Measurements from ENCODE around the gene ELMO1.

Gene ELMO1

DNA sequence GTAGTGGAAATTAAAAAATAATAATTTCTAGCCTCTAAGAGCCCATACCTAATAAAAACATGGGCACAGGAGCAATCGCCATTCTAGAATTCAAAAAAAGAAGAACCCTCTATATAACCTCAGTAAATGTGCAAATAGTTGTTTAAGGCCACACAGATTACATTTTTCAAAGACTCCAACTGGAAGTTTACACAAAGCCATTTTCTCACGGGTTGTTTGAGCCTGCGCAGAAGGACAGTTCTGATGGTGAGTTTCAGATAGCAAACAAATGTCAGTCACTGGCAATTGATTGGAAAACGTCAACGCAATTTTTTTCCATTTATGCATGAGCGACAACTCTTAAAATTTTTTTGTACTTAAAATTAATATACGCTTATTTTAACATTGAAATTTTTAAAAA, 23.0 kb upstream of the ELMO1 start:
- no peak for DNase-seq (ENCODE audit: low spot score)

DNA sequence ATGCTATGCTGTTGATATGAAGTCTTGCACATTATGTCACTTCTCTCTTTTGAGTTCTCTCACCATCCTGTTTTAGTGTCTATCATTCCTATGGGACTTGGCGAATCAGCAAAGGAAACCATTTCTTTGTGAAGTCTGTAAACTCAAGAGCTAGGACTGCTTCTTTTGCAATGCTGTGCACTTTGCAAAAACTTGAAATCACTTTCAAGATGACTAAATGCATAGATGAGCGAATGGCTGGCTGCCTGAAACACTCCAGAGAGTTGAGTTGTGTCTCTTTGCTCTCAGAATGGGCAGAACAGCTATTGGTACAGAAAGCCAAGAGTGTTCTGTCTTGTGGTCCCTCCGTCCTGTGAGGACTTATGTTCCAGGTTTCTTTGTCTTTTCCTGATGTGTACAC, 18.3 kb upstream of the ELMO1 start:
- DNase-seq (ENCODE audit: low spot score), result no peak

DNA sequence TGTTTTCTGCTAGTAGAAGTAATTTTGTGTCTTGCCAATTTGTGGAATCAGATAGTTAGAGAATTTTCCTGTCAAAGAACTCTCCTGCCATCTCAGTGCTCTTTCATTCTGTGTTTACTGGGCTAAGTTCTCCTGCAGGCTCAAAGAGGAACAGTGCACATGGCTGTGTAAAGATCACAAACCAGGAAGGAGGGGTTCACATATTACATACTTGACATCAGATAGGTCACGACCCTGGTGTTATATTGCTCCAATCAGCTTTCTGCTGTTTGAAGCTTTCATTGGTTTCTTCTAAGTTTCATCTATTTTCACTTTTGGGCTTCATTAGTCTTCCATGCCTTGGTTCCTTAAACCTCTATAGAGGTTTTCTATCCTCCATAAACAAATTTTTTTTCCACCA, 13.5 kb upstream of the ELMO1 start:
- no peak for DNase-seq (ENCODE audit: low spot score)

DNA sequence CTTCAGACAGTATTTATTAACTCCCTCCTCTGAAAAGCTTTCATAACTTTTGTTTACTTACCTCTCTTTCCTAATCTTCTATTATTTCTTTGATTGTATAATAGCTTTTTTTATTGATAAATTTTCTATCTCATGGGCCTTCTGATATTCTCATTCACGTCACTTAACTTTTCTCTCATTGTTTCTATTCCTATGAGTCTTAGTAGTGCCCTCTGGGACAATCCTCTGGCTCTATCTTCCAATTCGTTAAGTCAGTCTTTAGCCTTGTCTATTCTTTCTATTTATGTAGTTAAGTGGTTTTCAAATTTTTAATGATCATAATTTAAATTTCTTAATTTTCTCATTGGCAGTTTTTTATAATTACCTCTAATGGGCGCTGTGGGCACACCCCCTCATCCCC, 6.4 kb upstream of the ELMO1 start:
- DNase-seq (ENCODE audit: low spot score), result no peak

DNA sequence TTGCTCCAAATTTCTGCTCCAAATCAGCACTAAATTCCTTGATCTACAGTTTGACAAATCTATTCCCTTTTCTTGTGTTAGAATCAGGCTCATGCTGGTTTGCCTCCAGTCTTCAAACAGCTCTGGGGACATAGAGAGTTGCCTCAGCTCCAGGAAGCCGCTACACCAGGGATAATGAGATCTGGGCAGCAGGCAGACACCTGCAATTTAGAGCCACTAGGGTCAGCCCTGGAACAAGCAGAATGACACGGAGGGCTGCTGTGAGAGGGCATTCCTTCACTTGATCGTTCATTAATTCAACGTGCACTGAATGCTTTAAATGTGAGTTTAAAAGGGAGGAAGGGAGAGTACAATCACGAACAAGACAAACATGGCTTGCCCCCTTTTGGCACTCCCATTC, 3.7 kb upstream of the ELMO1 start:
- DNase-seq (ENCODE audit: low spot score), result no peak

DNA sequence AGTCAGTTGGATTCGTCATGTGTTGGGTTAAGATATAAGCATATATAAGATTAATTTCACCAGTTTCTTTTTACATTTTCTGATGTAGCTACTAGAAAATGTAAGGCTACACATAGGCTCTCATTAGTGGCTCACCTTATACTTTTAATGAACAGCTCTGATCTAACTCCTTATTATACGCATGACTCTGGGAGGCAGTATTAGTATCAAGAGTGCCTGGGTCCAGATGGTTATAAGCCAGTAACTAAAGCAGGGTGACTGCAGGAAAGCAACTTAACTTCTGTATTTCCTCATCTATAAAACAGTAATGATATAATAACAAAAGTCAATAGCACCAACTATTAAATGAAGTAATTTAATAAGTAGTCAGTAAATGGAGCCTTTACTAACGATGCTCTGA, 1.4 kb upstream of the ELMO1 start:
- no peak for DNase-seq (ENCODE audit: low spot score)

DNA sequence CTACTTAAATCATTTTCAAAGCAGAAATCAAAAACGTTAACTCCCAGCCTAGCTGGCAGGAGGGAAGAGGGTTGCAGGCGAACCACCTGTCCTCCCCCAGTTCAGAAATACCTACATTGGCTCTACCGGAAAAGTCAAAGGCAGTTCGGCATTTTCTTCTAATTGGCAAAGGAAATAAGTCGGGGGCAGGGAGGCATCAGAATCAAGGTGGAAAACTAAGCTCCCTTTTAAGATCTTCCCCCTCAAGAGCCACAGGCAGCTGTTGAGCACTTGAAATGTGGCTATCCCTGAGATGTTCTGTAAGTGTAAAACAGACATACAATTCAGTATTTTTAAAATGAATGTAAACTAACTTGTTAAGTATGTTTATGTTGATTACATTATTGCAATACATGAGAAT, 957 bp upstream of the ELMO1 start:
- no peak for DNase-seq (ENCODE audit: low spot score)

DNA sequence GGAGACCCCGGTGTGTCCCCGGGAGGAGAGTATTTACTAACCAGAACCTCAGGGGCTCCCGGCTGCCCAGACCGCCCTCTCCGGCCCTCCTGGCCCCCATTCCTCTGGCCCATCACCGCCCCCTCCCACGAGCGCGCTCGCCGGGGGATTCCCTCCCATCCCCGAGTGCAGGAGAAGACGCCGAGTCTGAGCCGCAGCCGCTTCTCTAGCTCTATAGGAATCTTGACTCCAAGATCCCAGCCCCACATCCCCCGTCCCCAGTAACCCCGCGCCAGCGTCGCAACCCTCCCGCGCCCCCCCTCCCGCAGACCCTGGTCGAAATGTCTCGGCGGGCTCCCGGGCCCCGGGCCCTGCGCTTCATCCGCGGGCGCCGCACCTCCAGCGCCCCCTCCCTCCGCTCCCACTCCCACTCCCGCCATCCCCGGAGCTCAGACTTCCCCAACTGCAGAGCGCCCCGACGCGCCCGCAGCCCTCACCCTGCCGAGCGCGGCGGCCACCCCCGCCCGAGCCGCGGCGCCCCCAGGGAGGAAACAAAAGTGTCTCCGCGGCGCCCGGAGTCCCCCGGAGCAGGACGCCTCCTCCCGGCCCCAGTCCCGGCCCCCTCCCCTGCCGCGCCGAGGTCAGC, 541 bp downstream of the ELMO1 start:
- DNase-seq (ENCODE audit: low spot score), result no peak

DNA sequence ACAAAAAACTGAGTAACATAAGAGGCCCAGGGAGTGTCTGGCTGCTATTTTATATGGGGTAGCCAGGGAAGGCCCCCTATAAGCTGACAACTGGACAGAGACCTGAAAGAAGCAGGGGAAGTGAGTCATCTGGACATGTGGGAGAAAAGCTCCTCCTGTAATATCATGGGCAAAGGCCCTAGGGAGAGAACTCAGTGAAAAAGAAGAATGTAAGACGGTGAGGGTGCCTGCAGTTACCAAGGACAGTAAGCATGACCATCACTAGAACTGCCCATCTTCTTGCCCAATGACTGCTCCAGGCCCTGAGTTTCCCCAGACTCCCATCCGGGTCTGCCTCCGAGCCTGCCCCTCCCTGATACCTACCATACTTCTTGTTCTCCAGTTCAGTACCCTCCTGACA, 2.3 kb downstream of the ELMO1 start:
- no peak for DNase-seq (ENCODE audit: low spot score)

DNA sequence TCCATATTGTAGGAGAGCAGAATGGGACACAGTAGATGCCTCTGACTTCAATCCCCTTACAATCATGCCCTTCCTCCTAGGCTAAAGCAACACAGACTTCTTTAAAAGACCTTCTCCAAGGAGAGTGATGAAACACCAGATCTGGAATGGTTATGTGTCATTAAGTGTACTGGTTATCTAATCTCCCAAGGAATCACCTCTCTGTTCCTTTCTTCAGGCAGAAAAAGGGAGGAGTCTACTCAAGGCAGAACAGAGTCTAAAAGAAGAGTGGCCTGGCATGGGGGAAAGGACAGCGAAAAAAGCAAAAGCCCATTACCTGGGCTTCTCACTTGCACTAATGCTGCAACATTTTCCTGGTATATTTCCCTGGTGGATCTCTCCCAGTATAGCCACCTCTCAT, 2.9 kb downstream of the ELMO1 start:
- no peak for DNase-seq (ENCODE audit: low spot score)

DNA sequence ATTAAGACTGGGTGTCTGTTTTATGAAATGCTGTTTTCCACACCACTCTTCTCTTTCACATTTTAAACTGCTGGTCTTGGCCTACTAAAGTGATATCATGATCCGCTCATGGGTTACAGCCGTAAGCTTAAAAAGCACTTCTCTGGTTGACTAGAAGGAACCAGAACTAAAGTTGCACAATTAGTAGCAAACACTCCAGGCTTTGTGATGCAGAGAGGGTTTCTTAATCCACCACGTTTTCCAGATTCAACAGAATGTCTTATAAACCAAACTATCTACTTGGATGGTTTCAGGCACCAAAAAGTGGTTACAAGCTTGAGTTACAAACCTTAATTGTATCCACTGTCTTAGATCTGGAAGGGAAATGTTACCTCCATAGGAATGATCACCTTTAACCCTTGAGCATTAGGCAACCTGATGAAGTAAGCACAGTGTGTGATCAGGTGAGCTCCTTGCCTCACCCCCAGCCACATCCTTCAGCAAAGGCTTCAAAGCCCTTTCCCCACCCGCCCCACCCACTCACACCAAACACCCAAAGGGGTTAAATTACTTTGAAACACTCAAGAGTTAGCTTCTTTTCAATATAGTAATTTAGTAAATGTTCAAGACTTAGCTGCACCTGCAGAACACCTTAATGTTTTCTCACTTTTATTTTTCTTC, 3.5 kb downstream of the ELMO1 start:
- no peak for DNase-seq (ENCODE audit: low spot score)

DNA sequence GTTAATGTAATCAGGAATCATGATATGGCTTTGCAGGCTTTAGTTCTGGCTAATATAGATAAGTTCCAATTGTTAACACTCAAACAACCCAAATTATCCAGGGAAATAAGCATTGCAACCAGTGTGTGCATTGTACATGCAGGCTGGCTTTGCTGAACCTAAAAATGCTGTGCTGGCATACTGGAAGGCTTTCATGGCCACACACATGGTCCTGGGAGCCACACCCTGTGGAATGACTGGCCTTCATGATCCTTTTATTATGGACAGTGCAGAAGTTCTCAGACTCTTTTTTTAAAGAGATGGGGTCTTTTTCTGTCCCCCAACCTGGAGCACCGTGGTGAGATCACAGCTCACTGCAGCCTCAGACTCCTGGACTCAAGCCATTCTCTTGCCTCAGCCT, 5.0 kb downstream of the ELMO1 start:
- DNase-seq (ENCODE audit: low spot score), result no peak

DNA sequence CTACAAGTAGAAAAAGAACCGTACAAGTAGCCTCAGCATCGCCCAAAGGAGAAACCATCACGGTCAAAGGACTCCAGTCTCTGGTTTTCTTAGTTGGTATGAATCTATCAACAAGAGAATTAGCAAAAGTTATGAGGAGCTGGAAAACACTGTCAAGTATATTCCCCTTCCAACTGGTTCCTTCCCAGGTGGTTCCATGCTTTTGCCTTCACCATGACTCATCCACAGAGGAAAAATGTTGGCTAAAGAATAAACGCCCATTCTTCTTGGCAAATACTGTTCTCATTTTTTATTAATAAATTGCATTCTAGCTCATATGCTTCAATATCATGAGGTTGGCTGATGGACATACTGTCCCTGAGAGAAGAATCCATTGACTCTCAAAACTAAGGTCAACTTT, 6.4 kb downstream of the ELMO1 start:
- no peak for DNase-seq (ENCODE audit: low spot score)

DNA sequence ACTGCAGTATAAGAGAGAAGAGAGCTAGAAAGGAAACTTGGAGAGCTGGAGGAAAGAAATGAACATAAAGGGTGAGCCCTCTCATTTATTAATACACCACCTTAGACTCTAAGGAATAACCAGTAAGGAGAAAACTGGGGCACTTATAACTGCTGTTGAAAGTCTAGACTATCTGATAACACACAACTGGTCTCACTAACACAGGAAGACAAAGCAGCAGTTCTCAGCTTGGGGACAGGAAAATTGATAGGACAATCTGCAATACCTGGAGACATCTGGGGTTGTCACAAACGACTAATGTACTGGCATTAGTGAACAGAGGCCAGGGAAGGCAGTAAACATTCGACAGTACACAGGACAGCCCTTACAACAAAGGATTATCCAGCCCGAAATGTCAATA, 6.8 kb downstream of the ELMO1 start:
- DNase-seq (ENCODE audit: low spot score), result no peak

DNA sequence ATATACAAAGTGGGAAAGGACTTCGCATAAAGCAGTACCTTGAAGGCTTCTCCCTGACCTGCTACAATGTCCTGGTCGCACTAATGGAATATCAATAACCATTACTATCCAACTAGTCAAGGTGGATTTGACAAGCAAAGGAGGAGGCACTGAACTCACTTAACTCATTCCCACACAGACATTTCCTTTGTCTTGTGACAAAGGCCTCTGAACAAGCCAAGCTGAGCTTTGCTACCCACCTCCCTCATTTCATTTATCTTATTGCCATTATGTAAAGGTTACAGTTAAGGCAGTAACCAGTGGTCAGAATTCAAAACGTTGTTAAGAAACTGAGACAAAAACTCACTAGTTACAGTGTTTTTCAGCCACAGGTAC, 7.3 kb downstream of the ELMO1 start:
- DNase-seq (ENCODE audit: low spot score), result no peak

DNA sequence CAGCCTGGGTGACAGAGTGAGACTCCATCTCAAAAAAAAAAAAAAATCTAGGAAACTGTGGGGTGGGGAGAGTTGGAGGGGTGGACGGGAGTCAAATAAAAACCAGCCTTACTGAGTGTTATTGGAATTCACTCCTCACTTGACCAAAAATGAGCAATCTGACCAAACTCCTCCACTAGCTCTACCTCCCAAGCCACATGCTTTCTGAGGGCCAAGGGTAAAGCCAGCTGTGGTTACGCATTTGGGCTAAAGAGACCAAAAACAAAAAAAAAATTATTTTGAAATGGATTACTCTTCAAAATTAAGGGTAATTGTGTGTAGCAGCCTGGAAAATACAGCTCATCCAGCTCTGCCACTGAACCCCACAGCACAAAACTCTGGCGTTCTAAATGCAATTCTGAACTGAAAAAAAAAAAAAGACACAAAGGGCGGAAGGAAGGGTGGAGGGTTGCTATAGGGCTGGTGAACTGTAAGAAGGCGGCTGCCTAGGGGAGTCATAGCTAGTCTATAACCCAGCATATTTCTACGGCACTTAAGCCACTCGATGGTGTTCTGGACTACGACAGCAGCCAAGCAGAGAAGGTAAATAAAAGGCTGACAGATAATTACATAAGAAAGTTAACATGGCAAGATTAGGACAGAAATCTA, 7.8 kb downstream of the ELMO1 start:
- no peak for DNase-seq (ENCODE audit: low spot score)

DNA sequence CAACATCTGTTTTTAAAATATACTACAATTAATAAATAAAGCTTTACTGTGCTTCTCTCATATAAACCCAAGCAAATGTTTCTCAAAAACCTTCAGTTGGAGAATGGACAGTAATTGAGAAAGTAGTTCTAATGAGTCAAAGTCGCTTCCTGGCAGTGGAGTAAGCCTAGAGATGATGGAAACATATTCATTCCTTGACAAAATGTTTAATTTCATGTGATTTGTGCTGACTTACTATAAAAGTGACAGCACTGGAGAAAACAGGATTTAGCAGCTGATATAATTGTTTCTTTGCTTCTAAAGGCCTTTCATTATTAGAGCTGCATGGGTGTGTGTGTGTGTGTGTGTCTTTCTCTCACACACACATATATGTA, 9.0 kb downstream of the ELMO1 start:
- no peak for DNase-seq (ENCODE audit: low spot score)

DNA sequence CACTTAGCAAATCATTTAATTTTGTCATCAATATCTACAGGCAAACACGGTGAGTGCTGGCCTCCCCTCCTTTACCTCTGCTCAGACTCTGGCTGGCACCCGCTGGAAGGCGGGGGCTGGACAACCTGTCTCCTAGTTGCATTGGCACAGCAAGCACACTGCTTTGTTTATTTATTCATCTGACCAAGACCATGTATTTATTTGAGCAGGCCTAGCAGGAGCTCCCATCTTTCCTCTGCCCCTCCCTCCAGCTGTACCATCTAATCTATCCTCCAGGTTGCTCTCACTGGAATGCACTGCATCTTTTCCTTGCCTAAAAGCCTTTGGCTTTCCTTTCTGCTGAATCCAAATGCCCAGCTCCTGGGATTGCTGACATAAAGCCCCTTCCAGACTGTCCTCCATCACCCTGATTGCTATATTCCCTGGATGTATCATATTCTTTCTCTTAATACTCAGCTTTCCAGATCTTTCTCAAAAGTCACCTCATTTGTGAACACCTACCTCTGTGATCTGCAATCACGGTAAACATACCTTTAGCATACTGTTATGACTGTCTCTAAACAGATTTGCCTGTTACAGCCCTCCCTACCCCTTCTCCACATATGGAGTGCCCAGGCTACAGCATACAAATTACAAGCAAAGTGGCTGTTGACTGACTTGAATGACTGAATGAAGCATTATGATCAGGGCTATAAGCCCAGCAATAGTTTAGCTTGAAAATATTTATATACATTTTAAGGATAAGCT, 9.6 kb downstream of the ELMO1 start:
- DNase-seq (ENCODE audit: low spot score), result no peak

DNA sequence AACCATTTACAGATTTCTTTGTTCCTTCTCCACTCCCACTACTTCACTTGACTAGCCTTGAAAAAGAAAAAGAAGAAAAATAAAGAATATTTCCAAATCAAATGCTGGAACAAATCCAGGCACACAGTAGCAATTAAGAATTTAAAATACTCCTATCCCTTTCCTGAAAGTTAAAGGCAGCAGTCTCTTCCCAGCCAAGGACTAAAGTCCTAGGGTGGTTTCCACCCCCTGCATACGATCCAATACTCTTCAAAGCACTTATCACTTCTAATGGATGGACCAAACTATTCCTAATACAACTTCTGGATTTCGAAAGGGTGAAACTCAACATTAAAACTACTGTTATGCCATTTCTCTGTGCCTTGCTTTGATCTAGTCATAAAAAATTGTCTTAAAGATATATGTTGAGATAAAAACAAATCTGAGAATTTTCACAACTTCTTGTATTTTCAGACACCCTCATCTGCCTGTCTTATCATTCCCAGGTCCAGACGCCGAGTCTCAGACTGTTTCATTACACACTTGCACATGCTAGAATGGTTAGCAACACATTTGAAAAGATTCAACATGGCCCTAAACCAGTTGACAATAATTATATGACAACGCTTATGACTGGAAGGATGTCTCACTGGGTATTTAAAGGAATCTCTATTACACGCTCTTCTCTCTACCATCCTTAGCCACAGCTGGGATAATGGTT, 13.4 kb downstream of the ELMO1 start:
- no peak for DNase-seq (ENCODE audit: low spot score)

DNA sequence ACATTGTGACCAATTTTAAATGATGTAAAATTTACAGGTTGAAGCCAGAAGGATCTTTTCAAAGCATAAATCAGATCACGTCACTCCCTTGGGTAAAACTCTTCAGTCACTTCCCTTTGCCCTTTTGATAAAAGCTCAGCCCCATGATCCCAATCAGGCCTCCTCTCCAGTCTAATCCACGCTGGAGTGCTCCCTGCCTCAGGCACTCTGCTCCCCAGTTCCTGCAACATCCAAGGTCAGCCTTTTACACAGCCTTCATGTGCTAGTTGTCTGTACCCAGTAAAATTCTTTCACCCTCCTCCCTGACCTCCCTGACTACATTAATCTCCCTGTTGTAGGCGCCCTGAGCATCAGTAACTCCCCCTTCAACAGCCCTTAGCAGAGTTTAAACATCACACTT, 14.1 kb downstream of the ELMO1 start:
- DNase-seq (ENCODE audit: low spot score), result no peak

DNA sequence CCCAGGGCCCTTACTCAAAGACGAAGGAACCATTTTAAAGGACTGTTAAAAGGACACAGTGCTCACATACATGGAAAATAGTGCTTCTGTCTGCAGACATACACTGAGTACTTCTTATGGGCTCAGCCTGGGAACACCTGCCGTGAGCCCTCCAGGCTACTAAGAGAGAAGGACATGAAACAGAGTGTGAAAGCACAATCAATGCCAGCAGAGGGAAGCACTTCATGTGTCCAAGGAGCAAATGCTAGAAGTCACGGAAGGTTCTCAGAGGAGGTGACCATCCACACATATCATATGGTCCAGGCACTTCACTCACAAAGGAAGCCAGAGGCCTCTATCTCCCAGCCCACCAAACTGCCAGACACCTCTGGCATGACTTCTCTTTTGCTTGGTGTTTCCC, 15.5 kb downstream of the ELMO1 start:
- DNase-seq (ENCODE audit: low spot score), result no peak

DNA sequence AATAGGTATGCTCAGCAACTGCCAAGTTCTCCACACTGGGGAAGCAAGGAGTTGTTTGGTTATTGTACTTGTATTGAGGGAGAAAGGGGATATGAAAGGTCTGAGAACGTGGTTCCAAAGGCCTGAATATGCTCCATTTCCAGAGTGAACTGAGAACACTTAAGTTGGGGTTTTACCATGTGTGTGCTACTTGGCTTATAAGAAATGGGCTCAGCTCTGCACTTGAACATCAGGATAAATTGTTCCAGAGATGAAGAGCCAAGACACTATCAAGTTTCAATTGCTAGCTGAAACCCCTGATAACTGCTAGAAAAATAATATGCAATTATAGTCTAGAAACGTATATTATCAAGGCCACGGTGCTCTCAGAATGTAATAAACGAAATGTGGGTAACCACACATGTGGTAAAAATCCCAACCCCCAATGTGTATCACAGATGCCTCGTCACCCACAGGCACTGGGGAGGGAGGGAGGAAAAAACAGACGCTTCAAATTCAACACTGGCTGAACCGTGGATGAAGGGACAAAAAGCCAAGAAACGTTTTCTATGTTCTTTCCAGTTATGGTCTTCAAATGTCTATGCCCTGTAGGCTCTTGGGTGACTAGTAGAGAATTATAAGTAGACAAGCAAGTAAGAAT, 16.3 kb downstream of the ELMO1 start:
- DNase-seq (ENCODE audit: low spot score), result no peak

Data from AG08396 (cell line).